K562 (cell line): ENCODE data around the gene RSPH1. TPM values are rescaled to one million over a fixed set of nuclear protein-coding genes. Genes with fewer than 3 reads are reported as not detected.

Experiments
- ARID1B ChIP-seq: fragments of 450-650 bp; IDR thresholded peaks from 2 replicates; pipeline ENCODE4 v1.6.1; 2016; ENCODE audit warnings: antibody characterized with exemption, mild to moderate bottlenecking, inconsistent platforms
- CCNT2 ChIP-seq: IDR thresholded peaks from 2 replicates; pipeline ENCODE4 v1.6.1; 2011; ENCODE audit warnings: borderline replicate concordance, low read depth, mild to moderate bottlenecking, moderate library complexity, mixed read lengths, low read length; ENCODE audit not compliant: insufficient read length; ENCODE audit errors: extremely low read depth
- CEBPB ChIP-seq: fragments of 450-650 bp; IDR thresholded peaks from 2 replicates; pipeline ENCODE4 v1.6.1; 2016; ENCODE audit warnings: missing genetic modification characterization, missing compliant biosample characterization
- FOXP1 ChIP-seq: sonication (generic); formaldehyde crosslinking; IDR thresholded peaks from 2 replicates; pipeline ENCODE4 v1.8.0; 2022; ENCODE audit warnings: mild to moderate bottlenecking, missing genetic modification reagents
- GATAD2A ChIP-seq: fragments of 450-650 bp; IDR thresholded peaks from 2 replicates; pipeline ENCODE4 v1.6.1; 2017
- GTF2E2 ChIP-seq: fragments of 200-800 bp; sonication (Bioruptor generic); IDR thresholded peaks from 2 replicates; pipeline ENCODE4 v1.6.1; 2016; ENCODE audit warnings: missing genetic modification characterization, missing compliant biosample characterization
- HDAC1 ChIP-seq, 2 experiments: fragments of 450-650 bp; IDR thresholded peaks; 2 replicates each; pipeline ENCODE4 v1.6.1; 2016 to 2017; ENCODE audit warnings: inconsistent platforms in 1 of 2, mild to moderate bottlenecking in 1 of 2, moderate library complexity in 1 of 2
- HNRNPL ChIP-seq: fragments of 200-400 bp; formaldehyde crosslinking; IDR thresholded peaks from 2 replicates; pipeline ENCODE4 v1.6.1; 2017; ENCODE audit warnings: low read depth, mild to moderate bottlenecking, low read length
- JUNB ChIP-seq: fragments of 450-650 bp; formaldehyde crosslinking; conservative IDR thresholded peaks from 2 replicates; pipeline ENCODE4 v1.4.0; 2020; ENCODE audit warnings: mild to moderate bottlenecking
- KLF1 ChIP-seq: fragments of 450-650 bp; IDR thresholded peaks from 2 replicates; pipeline ENCODE4 v1.6.1; 2016; ENCODE audit warnings: missing genetic modification characterization, missing compliant biosample characterization
- MAX ChIP-seq: sonication (generic); formaldehyde crosslinking; IDR thresholded peaks from 2 replicates; pipeline ENCODE4 v1.9.0; 2022; ENCODE audit warnings: mild to moderate bottlenecking, missing genetic modification reagents
- MTA1 ChIP-seq: fragments of 450-650 bp; IDR thresholded peaks from 2 replicates; pipeline ENCODE4 v1.6.1; 2017; ENCODE audit warnings: borderline replicate concordance
- NFE2 ChIP-seq: IDR thresholded peaks from 2 replicates; pipeline ENCODE4 v1.6.1; 2014; ENCODE audit warnings: antibody characterized with exemption, low read depth
- POLR3G ChIP-seq: IDR thresholded peaks from 2 replicates; pipeline ENCODE4 v1.6.1; 2011; ENCODE audit not compliant: insufficient read length, insufficient replicate concordance; ENCODE audit errors: extremely low read depth
- RBFOX2 ChIP-seq: fragments of 200-400 bp; formaldehyde crosslinking; IDR thresholded peaks from 2 replicates; pipeline ENCODE4 v1.6.1; 2017; ENCODE audit warnings: low read depth, mild to moderate bottlenecking, low read length, moderate library complexity
- SAFB ChIP-seq: fragments of 200-400 bp; formaldehyde crosslinking; IDR thresholded peaks from 2 replicates; pipeline ENCODE4 v1.6.1; 2017; ENCODE audit warnings: low read depth, low read length, borderline replicate concordance
- SFPQ ChIP-seq: fragments of 200-400 bp; formaldehyde crosslinking; IDR thresholded peaks from 2 replicates; pipeline ENCODE4 v1.6.1; 2017; ENCODE audit warnings: mild to moderate bottlenecking, low read depth, low read length, moderate library complexity
- SREBF2 ChIP-seq: sonication (generic); formaldehyde crosslinking; IDR thresholded peaks from 2 replicates; pipeline ENCODE4 v1.4.0; 2020; ENCODE audit warnings: mild to moderate bottlenecking, missing genetic modification reagents
- TAF15 ChIP-seq: fragments of 200-400 bp; formaldehyde crosslinking; IDR thresholded peaks from 2 replicates; pipeline ENCODE4 v1.6.1; 2017; ENCODE audit warnings: mild to moderate bottlenecking, low read depth, low read length, moderate library complexity
- XRCC3 ChIP-seq: fragments of 450-650 bp; IDR thresholded peaks from 2 replicates; pipeline ENCODE4 v1.6.1; 2017; ENCODE audit warnings: mild to moderate bottlenecking, moderate library complexity
- ZBED1 ChIP-seq: IDR thresholded peaks from 2 replicates; pipeline ENCODE4 v1.6.1; 2014
- ZBTB5 ChIP-seq: fragments of 450-650 bp; IDR thresholded peaks from 2 replicates; pipeline ENCODE4 v1.6.1; 2017; ENCODE audit warnings: antibody characterized with exemption
- ZNF121 ChIP-seq: sonication (generic); formaldehyde crosslinking; conservative IDR thresholded peaks from 2 replicates; pipeline ENCODE4 v1.8.0; 2022; ENCODE audit warnings: missing genetic modification reagents
- ZNF253 ChIP-seq: fragments of 250-450 bp; sonication (Bioruptor Pico); conservative IDR thresholded peaks from 2 replicates; pipeline ENCODE4 v1.6.1; 2021; ENCODE audit warnings: mild to moderate bottlenecking
- ZNF449 ChIP-seq: fragments of 250-450 bp; sonication (Bioruptor Pico); IDR thresholded peaks from 2 replicates; pipeline ENCODE4 v1.8.0; 2022; ENCODE audit warnings: moderate library complexity, mild to moderate bottlenecking, inconsistent platforms
- polyA plus RNA-seq, 8 experiments: library from polyadenylated mRNA; depleted of rRNA in 4 of 8; stranded (reverse) in 5 of 8; unstranded in 3 of 8; fragments of >200 nt; fragmentation: Nextera tagmentation in 2 of 8; fragmentation: Illumina TruSeq in 1 of 8; extraction: Ambion mirVana in 2 of 8; extraction: Trizol in 1 of 8; gene quantifications; 2 replicates each; pipeline versions ENCODE4 v1.2.1 to v1.2.3, GENCODE V29; 2011 to 2014; ENCODE audit warnings: inconsistent platforms in 1 of 8, missing spikeins in 1 of 8
- total RNA-seq, 7 experiments: library from RNA; depleted of rRNA in 6 of 7; stranded (reverse); fragments of >200 nt in 6 of 7; fragmentation: Illumina TruSeq in 2 of 7; extraction: Trizol in 2 of 7; gene quantifications; 2 replicates each; pipeline versions ENCODE4 v1.2.1 to v1.2.3, GENCODE V29; 2011 to 2021; ENCODE audit warnings: low replicate concordance in 1 of 7

The RSPH1 gene
- total and polyA plus RNA-seq, 9 of the 15 experiments (the other 6 are each of a cell fraction or from before 2014, with no cell fraction given) = 0.17 TPM; not detected in 8

- TF ChIP-seq KLF1 (tag) (no peak), CEBPB (no peak), HDAC1 (IDR thresholded peaks at IDR 0.05) (no peak), JUNB (no peak), FOXP1 (CRISPR knock-in tag) (no peak), HNRNPL (no peak), MTA1 (no peak), TAF15 (no peak), GTF2E2 (tag) (no peak), POLR3G (no peak), GATAD2A (peak; percentile 60; the same call in 1 of the 2 replicates), CCNT2 (no peak), SAFB (no peak), ZNF121 (CRISPR knock-in tag) (no peak), RBFOX2 (no peak), ZBED1 (no peak), NFE2 (no peak; the same call in 1 of the 2 replicates), ZNF449 (no peak), ARID1B (peak; percentile 60), SFPQ (no peak), XRCC3 (no peak), MAX (CRISPR knock-in tag) (0 out of 2 replicates have a peak, but pooled peaks have one; percentile 15), ZNF253 (no peak), SREBF2 (no peak), ZBTB5 (no peak)
Measured at GRCh38 chr21:42544544-42544943, 48.5 kb upstream of the RSPH1 start (continued).
